Spleen (tissue), 11 donors: ENCODE results near the gene SORBS1. TPM values are rescaled to one million over a fixed set of nuclear protein-coding genes. Genes with fewer than 3 reads are reported as not detected.

Experiments
- DNase-seq: peaks from one replicate; pipeline ENCODE4 v3.0.0-alpha.2; 2020
- H3K27ac ChIP-seq, 8 donors: fragments of 200-600 bp; sonication (generic) in 7 of 8; 1 replicate in 4 of 8; 2 replicates in 4 of 8; pipeline versions ENCODE4 v1.5.0 to v1.8.0; 2016 to 2021; ENCODE audit warnings: inconsistent platforms in 4 of 8, mild to moderate bottlenecking in 4 of 8, moderate library complexity in 1 of 8
- H3K27me3 ChIP-seq, 7 donors: fragments of 200-600 bp; sonication (generic) in 6 of 7; replicated peaks in 1 of 7; 1 replicate in 4 of 7; 2 replicates in 3 of 7; pipeline versions ENCODE4 v1.5.0 to v1.8.0; 2016 to 2021; ENCODE audit warnings: inconsistent platforms in 3 of 7, mild to moderate bottlenecking in 1 of 7
- H3K36me3 ChIP-seq, 6 donors: fragments of 200-600 bp; sonication (generic) in 5 of 6; 1 replicate in 4 of 6; 2 replicates in 2 of 6; pipeline versions ENCODE4 v1.5.0 to v1.8.0; 2016 to 2021; ENCODE audit warnings: inconsistent platforms in 2 of 6
- H3K4me1 ChIP-seq, 6 donors: fragments of 200-600 bp; sonication (generic) in 5 of 6; 1 replicate in 3 of 6; 2 replicates in 3 of 6; pipeline versions ENCODE4 v1.5.0 to v1.8.0; 2016 to 2021; ENCODE audit warnings: inconsistent platforms in 3 of 6
- H3K4me3 ChIP-seq, 8 donors: fragments of 200-600 bp; sonication (generic) in 7 of 8; 1 replicate in 4 of 8; 2 replicates in 4 of 8; pipeline versions ENCODE4 v1.5.0 to v1.8.0; 2016 to 2021; ENCODE audit warnings: inconsistent platforms in 4 of 8, mild to moderate bottlenecking in 4 of 8, moderate library complexity in 2 of 8
- H3K9me3 ChIP-seq, 8 donors: fragments of 200-600 bp; sonication (generic) in 7 of 8; 1 replicate in 4 of 8; 2 replicates in 4 of 8; pipeline versions ENCODE4 v1.5.0 to v1.8.0; 2016 to 2021; ENCODE audit warnings: inconsistent platforms in 4 of 8
- POLR2A ChIP-seq, 3 donors: fragments of 450-650 bp; IDR thresholded peaks; one replicate each; pipeline ENCODE4 v1.5.1; 2017; ENCODE audit warnings: antibody characterized with exemption in 3 of 3, mild to moderate bottlenecking in 1 of 3
- POLR2AphosphoS5 ChIP-seq, 3 donors: sonication (generic); formaldehyde crosslinking; IDR thresholded peaks; one replicate each; pipeline ENCODE4 v1.5.1; 2017; ENCODE audit warnings: antibody characterized with exemption in 3 of 3
- WGBS, 5 donors: extraction: QIAGEN DNeasy Blood & Tissue Kit in 3 of 5; methylation state at CpG; one replicate each; pipeline versions ENCODE4 v1.1.5 to v1.1.7; 2013 to 2018; 5-methylcytosine and 5-hydroxymethylcytosine counted together
- intact Hi-C: fragments of 100-400 bp; cut with DNase I; formaldehyde crosslinking; loops from one replicate; pipeline ENCODE4 v1.15.0; 2023; ENCODE audit warnings: low total_unique reads
- polyA plus RNA-seq, 3 donors: library from polyadenylated mRNA; stranded (reverse); fragments of 200-250 nt; gene quantifications; one replicate each; pipeline ENCODE4 v1.2.1, GENCODE V29; 2013
- total RNA-seq, 7 donors: library from RNA; depleted of rRNA in 3 of 7; stranded (reverse); fragments of >200 nt in 3 of 7; fragmentation: NEBNext Ultra II Directional in 4 of 7; extraction: Animal tissue kit (Norgen Biotek cat#: 25700) in 4 of 7; gene quantifications; one replicate each; pipeline versions ENCODE4 v1.1.0 to v1.2.1, GENCODE V29; 2016 to 2021
- TF ChIP-seq, protein P1 (sequence below), 11 experiments: fragments of 200-600 bp in 7 of 11; fragments of 450-650 bp in 4 of 11; sonication (generic) in 4 of 11; IDR thresholded peaks in 8 of 11; conservative IDR thresholded peaks in 3 of 11; 1 replicate in 7 of 11; 2 replicates in 4 of 11; pipeline versions ENCODE4 v1.4.0 to v1.8.0; 2016 to 2021; ENCODE audit warnings: antibody characterized with exemption in 11 of 11, inconsistent platforms in 4 of 11, mild to moderate bottlenecking in 1 of 11
- donor health status: healthy with polysubstance abuse.
- donor health status: DM: no; HTN: no; CAD: no; lungs with moderate emphysema.
- donor health status: DM: no; HTN: no; CAD: no.
- donor health status: Bipolar disorder and iron deficiency.
- donor health status: healthy.
- donor health status: DM: no; HTN: no; CAD: no.
- donor health status: DM: yes; HTN: yes; CAD: no.

Gene SORBS1
- total and polyA plus RNA-seq, 10 donors, result 2.8 to 30.8 (median 18.1) TPM

DNA sequence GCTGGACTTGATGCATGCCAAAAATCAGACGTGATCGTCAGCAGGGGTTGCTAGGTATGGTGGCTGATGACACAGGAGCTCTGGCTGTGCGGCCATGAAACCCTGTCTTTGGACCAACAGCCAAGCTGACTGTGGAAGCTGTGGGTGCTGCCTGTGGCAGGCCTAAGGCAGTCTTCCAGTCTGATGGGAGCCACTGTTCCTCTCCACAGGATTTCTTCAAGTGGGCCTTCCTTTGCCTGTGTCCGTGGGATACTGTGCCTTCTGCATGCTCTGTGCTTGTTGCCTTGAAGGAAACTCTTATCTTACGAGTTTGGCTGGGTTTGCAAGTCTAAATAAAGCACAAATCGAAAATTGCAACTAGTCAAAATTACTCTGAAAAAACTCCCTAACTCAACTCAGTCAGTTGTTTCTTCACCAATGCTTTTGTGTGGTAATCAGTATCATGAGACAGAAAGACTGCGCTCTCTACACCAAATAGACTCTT, 168.4 kb downstream of the SORBS1 start:
- no peak for DNase-seq
- intact Hi-C loops, result no loop called here
- WGBS, 5 donors, result 69 to 79% (median 77%) methylated on average over 7 of the region's 7 CpGs
- TF ChIP-seq POLR2A (IDR thresholded peaks at IDR 0.05) (no peak), POLR2AphosphoS5 (IDR thresholded peaks at IDR 0.05) (no peak)
- TF ChIP-seq, protein P1, sequence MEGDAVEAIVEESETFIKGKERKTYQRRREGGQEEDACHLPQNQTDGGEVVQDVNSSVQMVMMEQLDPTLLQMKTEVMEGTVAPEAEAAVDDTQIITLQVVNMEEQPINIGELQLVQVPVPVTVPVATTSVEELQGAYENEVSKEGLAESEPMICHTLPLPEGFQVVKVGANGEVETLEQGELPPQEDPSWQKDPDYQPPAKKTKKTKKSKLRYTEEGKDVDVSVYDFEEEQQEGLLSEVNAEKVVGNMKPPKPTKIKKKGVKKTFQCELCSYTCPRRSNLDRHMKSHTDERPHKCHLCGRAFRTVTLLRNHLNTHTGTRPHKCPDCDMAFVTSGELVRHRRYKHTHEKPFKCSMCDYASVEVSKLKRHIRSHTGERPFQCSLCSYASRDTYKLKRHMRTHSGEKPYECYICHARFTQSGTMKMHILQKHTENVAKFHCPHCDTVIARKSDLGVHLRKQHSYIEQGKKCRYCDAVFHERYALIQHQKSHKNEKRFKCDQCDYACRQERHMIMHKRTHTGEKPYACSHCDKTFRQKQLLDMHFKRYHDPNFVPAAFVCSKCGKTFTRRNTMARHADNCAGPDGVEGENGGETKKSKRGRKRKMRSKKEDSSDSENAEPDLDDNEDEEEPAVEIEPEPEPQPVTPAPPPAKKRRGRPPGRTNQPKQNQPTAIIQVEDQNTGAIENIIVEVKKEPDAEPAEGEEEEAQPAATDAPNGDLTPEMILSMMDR (IDR thresholded peaks at IDR 0.05 in 8 of 11, conservative IDR thresholded peaks at IDR 0.05 in 3 of 11), result no peak
- H3K27me3 ChIP-seq, result no peaks in the 10 kb centered on the region
- no peak overlapping the region for H3K4me3 ChIP-seq
- no peaks in the 10 kb centered on the region for H3K9me3 ChIP-seq
- H3K36me3 ChIP-seq, result peaks cover 0 to 6% (median 0%) of the 10 kb centered on the region in 6 donors
- H3K27ac ChIP-seq, result no peak overlapping the region
- H3K4me1 ChIP-seq, result peaks cover 0 to 22% (median 6%) of the 10 kb centered on the region in 6 donors

- Histone ChIP-seq H3K27ac (no peak overlapping the region), H3K4me1 (peaks cover 0 to 25% (median 6%) of the 10 kb centered on the region in 6 donors)
Measured at GRCh38 chr10:95392217-95392584, 169.0 kb downstream of the SORBS1 start.

GRCh38 chr10:95391581-95392216, 169.5 kb downstream of the SORBS1 start:
- Histone ChIP-seq H3K27ac (no peak overlapping the region), H3K9me3 (no peaks in the 10 kb centered on the region), H3K36me3 (peaks cover 0 to 3% (median 0%) of the 10 kb centered on the region in 6 donors), H3K27me3 (no peaks in the 10 kb centered on the region), H3K4me3 (no peak overlapping the region), H3K4me1 (peaks cover 0 to 25% (median 6%) of the 10 kb centered on the region in 6 donors)
- intact Hi-C loops, result no loop called here
- DNase-seq, result no peak
- WGBS, 5 donors, result 67 to 77% (median 69%) methylated on average over 4 of the region's 4 CpGs
- TF ChIP-seq POLR2AphosphoS5 (IDR thresholded peaks at IDR 0.05) (no peak), POLR2A (IDR thresholded peaks at IDR 0.05) (no peak)
- TF ChIP-seq, protein P1 (IDR thresholded peaks at IDR 0.05 in 8 of 11, conservative IDR thresholded peaks at IDR 0.05 in 3 of 11), result no peak

More at GRCh38 chr10:95392217-95392584, 169.0 kb downstream of the SORBS1 start:
- WGBS, 5 donors, result 80 to 89% (median 87%) methylated on average over 3 of the region's 3 CpGs
- TF ChIP-seq POLR2AphosphoS5 (IDR thresholded peaks at IDR 0.05), result no peak
- peaks cover 0 to 6% (median 0%) of the 10 kb centered on the region in 6 donors for H3K36me3 ChIP-seq
- H3K9me3 ChIP-seq, result no peaks in the 10 kb centered on the region
- intact Hi-C loops, result no loop called here
- no peaks in the 10 kb centered on the region for H3K27me3 ChIP-seq
- H3K4me3 ChIP-seq, result no peak overlapping the region
- no peak for DNase-seq

DNA sequence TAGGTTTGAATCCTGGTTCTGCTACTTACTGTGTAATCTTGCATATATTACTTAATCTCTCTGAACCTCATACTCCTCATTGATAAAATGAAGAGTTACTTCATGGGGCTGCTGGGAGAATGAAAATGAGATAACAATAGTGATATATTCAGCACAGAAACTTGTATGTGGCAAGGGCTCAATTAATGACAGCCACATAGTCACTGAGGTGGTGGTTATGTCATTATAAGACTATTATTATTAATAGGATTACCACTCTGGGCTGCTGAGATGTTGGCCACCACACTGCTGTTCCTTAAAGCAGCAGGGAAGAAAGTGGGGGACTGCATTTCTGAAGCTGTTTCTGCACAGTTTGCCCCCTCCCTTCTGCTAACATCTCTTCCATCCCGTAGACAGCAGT, 170.0 kb downstream of the SORBS1 start:
- intact Hi-C loops, result no loop called here
- Histone ChIP-seq H3K27ac (no peak overlapping the region), H3K27me3 (no peaks in the 10 kb centered on the region), H3K36me3 (no peaks in the 10 kb centered on the region), H3K9me3 (no peaks in the 10 kb centered on the region), H3K4me1 (peaks cover 0 to 25% (median 6%) of the 10 kb centered on the region in 6 donors), H3K4me3 (no peak overlapping the region)
- WGBS, 5 donors, result 68 to 91% (median 86%) methylated on average over 1 of the region's 1 CpG
- TF ChIP-seq, protein P1 (IDR thresholded peaks at IDR 0.05 in 8 of 11, conservative IDR thresholded peaks at IDR 0.05 in 3 of 11), result no peak
- TF ChIP-seq POLR2A (IDR thresholded peaks at IDR 0.05) (no peak), POLR2AphosphoS5 (IDR thresholded peaks at IDR 0.05) (no peak)
- no peak for DNase-seq
